Uterus (tissue), 4 donors: Measurements from ENCODE around the gene SLAMF7. TPM values are rescaled to one million over a fixed set of nuclear protein-coding genes. Genes with fewer than 3 reads are reported as not detected.

Experiments
- DNase-seq, 2 donors: peaks; one replicate each; pipeline ENCODE4 v3.0.0-alpha.2; 2019 to 2020
- H3K27ac ChIP-seq, 2 donors: fragments of 200-600 bp; sonication (generic); 1 replicate in 1 of 2; 2 replicates in 1 of 2; pipeline ENCODE4 v1.5.1; 2016 to 2018
- H3K27me3 ChIP-seq, 2 donors: fragments of 200-600 bp; sonication (generic); one replicate each; pipeline ENCODE4 v1.5.1; 2018 to 2019; ENCODE audit warnings: control low read depth in 1 of 2
- H3K36me3 ChIP-seq, 2 donors: fragments of 200-600 bp; sonication (generic); one replicate each; pipeline ENCODE4 v1.5.1; 2019; ENCODE audit warnings: control low read depth in 1 of 2
- H3K4me1 ChIP-seq, 2 donors: fragments of 200-600 bp; sonication (generic); one replicate each; pipeline ENCODE4 v1.5.1; 2018 to 2019; ENCODE audit warnings: control low read depth in 1 of 2
- H3K4me3 ChIP-seq, 2 donors: fragments of 200-600 bp; sonication (generic); 1 replicate in 1 of 2; 2 replicates in 1 of 2; pipeline ENCODE4 v1.5.1; 2018 to 2019; ENCODE audit warnings: mild to moderate bottlenecking in 1 of 2
- H3K9me3 ChIP-seq, 2 donors: fragments of 200-600 bp; sonication (generic); one replicate each; pipeline ENCODE4 v1.5.1; 2019; ENCODE audit warnings: control low read depth in 1 of 2
- POLR2A ChIP-seq, 2 donors: fragments of 450-650 bp; IDR thresholded peaks; one replicate each; pipeline ENCODE4 v1.6.1; 2016; ENCODE audit warnings: antibody characterized with exemption in 2 of 2, mild to moderate bottlenecking in 1 of 2, moderate library complexity in 1 of 2
- intact Hi-C: fragments of 100-400 bp; cut with DNase I; formaldehyde crosslinking; loops from one replicate; pipeline ENCODE4 v1.15.1; 2023; ENCODE audit warnings: low total_unique reads
- total RNA-seq, 4 donors: library from RNA; depleted of rRNA in 3 of 4; stranded (reverse); fragments of >200 nt in 3 of 4; gene quantifications; one replicate each; pipeline versions ENCODE4 v1.1.0 to v1.2.4, GENCODE V29; 2014 to 2023
- TF ChIP-seq, protein P1 (sequence below), 4 experiments: fragments of 200-600 bp in 2 of 4; fragments of 450-650 bp in 2 of 4; sonication (generic) in 2 of 4; IDR thresholded peaks; one replicate each; pipeline ENCODE4 v1.5.1; 2016 to 2019; ENCODE audit warnings: antibody characterized with exemption in 4 of 4, mild to moderate bottlenecking in 2 of 4, moderate library complexity in 1 of 4
- donor health status: DM: yes; HTN: yes; CAD: no.

Gene SLAMF7
- total RNA-seq, 4 donors from 2014 or later = 0.76 to 1.6 TPM; not detected in 2

DNA sequence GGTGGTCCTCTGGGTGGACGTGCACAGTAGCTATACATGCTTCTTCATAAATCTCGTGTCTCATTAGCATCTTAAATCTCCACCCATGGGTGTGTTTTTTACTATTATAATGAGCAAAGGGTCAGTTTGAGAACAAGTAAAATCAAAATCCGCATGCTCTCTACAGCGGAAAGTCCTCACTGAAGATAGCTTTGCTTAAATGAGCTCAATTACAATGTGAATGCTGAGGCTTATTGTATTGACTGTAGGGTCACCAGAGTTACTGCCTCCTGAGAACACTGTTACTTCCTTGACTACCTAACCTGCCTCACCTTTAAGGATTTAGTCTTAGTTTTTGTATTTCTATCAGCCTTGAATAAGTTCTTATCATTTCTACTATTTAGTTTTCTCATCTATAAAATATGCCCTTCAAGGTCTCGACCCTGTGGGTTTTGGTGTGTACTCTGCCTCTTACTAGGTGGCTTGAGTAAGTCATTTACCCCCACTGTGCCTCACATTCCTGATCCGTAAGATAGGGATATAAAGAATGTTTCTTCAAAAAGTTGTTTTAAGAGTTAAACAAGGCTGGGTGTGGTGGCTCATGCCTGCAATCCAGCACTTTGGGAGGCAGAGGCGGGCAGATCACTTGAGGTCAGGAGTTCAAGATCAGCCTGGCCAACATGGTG, 7.9 kb downstream of the SLAMF7 start:
- Histone ChIP-seq H3K4me1 (no peaks in the 10 kb centered on the region), H3K9me3 (no peaks in the 10 kb centered on the region), H3K36me3 (no peaks in the 10 kb centered on the region), H3K4me3 (no peak overlapping the region), H3K27me3 (no peaks in the 10 kb centered on the region), H3K27ac (no peak overlapping the region)
- TF ChIP-seq POLR2A (IDR thresholded peaks at IDR 0.05) = no peak
- TF ChIP-seq, protein P1, sequence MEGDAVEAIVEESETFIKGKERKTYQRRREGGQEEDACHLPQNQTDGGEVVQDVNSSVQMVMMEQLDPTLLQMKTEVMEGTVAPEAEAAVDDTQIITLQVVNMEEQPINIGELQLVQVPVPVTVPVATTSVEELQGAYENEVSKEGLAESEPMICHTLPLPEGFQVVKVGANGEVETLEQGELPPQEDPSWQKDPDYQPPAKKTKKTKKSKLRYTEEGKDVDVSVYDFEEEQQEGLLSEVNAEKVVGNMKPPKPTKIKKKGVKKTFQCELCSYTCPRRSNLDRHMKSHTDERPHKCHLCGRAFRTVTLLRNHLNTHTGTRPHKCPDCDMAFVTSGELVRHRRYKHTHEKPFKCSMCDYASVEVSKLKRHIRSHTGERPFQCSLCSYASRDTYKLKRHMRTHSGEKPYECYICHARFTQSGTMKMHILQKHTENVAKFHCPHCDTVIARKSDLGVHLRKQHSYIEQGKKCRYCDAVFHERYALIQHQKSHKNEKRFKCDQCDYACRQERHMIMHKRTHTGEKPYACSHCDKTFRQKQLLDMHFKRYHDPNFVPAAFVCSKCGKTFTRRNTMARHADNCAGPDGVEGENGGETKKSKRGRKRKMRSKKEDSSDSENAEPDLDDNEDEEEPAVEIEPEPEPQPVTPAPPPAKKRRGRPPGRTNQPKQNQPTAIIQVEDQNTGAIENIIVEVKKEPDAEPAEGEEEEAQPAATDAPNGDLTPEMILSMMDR (IDR thresholded peaks at IDR 0.05) = no peak
- no peak for DNase-seq
- intact Hi-C loops = no loop called here

DNA sequence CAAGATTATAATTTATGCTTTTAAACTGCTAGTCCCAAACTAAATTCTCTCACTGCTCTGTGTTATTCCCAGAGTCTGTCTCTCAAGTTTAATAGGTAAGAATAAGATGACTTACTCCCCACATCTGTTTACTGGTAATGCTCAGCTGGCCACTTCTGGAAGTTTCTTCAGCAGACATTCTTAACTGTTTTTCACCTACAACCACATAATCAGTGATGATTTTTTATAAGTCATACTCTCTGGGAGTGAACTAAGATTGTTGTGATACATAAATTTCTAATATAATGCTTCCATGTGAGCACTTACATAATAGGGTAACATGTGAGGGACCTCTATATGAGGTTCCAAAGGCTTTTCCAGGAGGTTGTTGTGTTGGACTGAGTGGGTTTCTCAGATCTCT, 8.7 kb downstream of the SLAMF7 start:
- no peak for TF ChIP-seq POLR2A (IDR thresholded peaks at IDR 0.05)
- TF ChIP-seq, protein P1 (IDR thresholded peaks at IDR 0.05) = no peak

DNA sequence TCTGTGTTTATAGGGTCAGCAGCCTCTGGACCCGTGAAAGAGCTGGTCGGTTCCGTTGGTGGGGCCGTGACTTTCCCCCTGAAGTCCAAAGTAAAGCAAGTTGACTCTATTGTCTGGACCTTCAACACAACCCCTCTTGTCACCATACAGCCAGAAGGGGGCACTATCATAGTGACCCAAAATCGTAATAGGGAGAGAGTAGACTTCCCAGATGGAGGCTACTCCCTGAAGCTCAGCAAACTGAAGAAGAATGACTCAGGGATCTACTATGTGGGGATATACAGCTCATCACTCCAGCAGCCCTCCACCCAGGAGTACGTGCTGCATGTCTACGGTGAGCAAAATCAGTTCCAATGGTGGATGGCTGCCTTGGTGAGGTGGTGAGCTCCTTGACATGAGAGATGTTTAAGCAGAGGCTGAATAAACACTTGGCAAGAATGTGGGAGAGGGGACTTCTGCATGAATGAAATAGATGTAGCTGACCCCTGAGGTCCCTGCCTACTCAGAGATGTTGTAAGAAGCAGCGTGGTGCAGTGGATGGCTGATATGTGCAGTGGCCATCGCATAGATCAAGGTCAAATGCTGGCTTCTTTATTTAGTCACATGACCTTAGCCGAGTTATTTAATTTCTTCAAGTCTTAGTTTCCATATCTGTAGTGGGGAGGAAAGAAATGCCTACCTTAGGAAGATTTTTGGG, 9.3 kb downstream of the SLAMF7 start:
- DNase-seq = no peak
- no peak for TF ChIP-seq POLR2A (IDR thresholded peaks at IDR 0.05)
- TF ChIP-seq, protein P1 (IDR thresholded peaks at IDR 0.05) = no peak
- Histone ChIP-seq H3K36me3 (no peaks in the 10 kb centered on the region), H3K9me3 (no peaks in the 10 kb centered on the region), H3K4me1 (no peaks in the 10 kb centered on the region), H3K4me3 (no peak overlapping the region), H3K27me3 (no peaks in the 10 kb centered on the region), H3K27ac (no peak overlapping the region)
- intact Hi-C loops = no loop called here

More for the DNA sequence above, 8.7 kb downstream of the SLAMF7 start:
- H3K27ac ChIP-seq = no peak overlapping the region
- no peaks in the 10 kb centered on the region for H3K9me3 ChIP-seq
- H3K27me3 ChIP-seq = no peaks in the 10 kb centered on the region
- intact Hi-C loops = no loop called here
- DNase-seq = no peak
- H3K4me1 ChIP-seq = no peaks in the 10 kb centered on the region
- H3K36me3 ChIP-seq = no peaks in the 10 kb centered on the region
- H3K4me3 ChIP-seq = no peak overlapping the region

DNA sequence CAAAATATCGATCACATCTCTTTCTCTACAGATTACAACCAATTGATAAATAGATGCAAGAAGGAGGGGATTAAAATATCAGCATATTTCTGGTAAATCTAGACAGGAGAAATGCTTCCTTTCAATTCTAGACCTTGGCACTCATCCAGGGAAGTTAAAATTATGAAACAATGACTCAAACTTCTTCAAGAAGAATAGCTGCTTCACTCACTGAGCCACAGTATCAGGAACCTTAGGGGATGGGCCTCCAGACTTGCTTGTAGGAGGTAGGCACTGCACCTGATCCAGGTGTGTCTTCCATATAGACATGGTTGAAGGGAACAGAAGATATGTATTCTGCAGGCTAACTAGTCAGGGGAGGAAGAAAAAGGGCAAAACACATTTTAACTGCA, 9.8 kb downstream of the SLAMF7 start:
- H3K27ac ChIP-seq = no peak overlapping the region
- no peaks in the 10 kb centered on the region for H3K4me1 ChIP-seq
- intact Hi-C loops = no loop called here
- TF ChIP-seq, protein P1 (IDR thresholded peaks at IDR 0.05) = no peak
- no peak for TF ChIP-seq POLR2A (IDR thresholded peaks at IDR 0.05)
- no peaks in the 10 kb centered on the region for H3K36me3 ChIP-seq
- no peak overlapping the region for H3K4me3 ChIP-seq
- H3K27me3 ChIP-seq = no peaks in the 10 kb centered on the region
- no peak for DNase-seq
- H3K9me3 ChIP-seq = no peaks in the 10 kb centered on the region

DNA sequence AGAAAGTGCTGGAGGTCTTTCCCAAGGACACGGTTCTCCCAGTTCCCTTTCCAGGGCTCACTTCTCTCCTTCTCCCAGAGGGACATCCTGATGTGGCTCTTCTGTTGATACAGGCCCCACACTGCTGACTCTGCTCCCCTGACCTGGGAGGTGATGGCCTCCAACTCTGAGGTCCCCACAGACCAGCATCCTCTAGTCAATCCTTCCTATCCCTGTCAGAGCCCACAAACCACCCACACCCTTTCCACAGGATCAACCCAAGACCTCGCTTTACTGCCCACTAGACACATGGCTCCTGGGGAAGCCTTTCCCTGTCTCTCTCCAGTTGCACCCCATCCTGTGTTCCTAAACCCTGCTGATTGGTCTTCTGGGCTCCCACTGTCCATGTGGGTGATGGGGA, 11.6 kb downstream of the SLAMF7 start:
- Histone ChIP-seq H3K27ac (no peak overlapping the region), H3K36me3 (no peaks in the 10 kb centered on the region), H3K27me3 (no peaks in the 10 kb centered on the region), H3K4me3 (no peak overlapping the region), H3K4me1 (no peaks in the 10 kb centered on the region), H3K9me3 (no peaks in the 10 kb centered on the region)
- TF ChIP-seq, protein P1 (IDR thresholded peaks at IDR 0.05) = no peak
- no peak for TF ChIP-seq POLR2A (IDR thresholded peaks at IDR 0.05)
- DNase-seq = no peak
- intact Hi-C loops = no loop called here
